Measurements from ENCODE around the gene PARD6B.

- no peak for TF ChIP-seq CTCF (IDR thresholded peaks at IDR 0.05; ENCODE audit: borderline replicate concordance, extremely low read depth, low read length, poor library complexity, severe bottlenecking)
- TF ChIP-seq EZH2 (IDR thresholded peaks at IDR 0.05; ENCODE audit: borderline replicate concordance, low read depth, low read length, severe bottlenecking) = no peak
These were observed 3.6 kb downstream of the PARD6B start for GRCh38 chr20:50734730-50735679.
